Neuronal stem cell (in vitro differentiated cells): ENCODE data around the gene CNGA4.
"Not testable (repeated sequence)": the region's sequence is repeated elsewhere in the genome, so short reads cannot be mapped to it uniquely, and the experiment has no call there.

Experiments used
- DNase-seq: peaks from one replicate; pipeline ENCODE4 v3.0.0-alpha.2; 2013; ENCODE audit warnings: low spot score
- H2AFZ ChIP-seq: one replicate; pipeline ENCODE4 v1.6.1; 2013; ENCODE audit warnings: mild to moderate bottlenecking, low read length, inconsistent platforms
- H2AK5ac ChIP-seq: 2 replicates; pipeline ENCODE4 v1.6.1; 2013; ENCODE audit warnings: low read depth, mild to moderate bottlenecking, inconsistent platforms, low read length, moderate library complexity, mixed read lengths
- H2BK120ac ChIP-seq: 2 replicates; pipeline ENCODE4 v1.6.1; 2013; ENCODE audit warnings: low read depth, mild to moderate bottlenecking, inconsistent platforms, low read length, moderate library complexity, mixed read lengths
- H2BK12ac ChIP-seq: one replicate; pipeline ENCODE4 v1.6.1; 2013; ENCODE audit warnings: low read length, inconsistent platforms
- H2BK15ac ChIP-seq: 2 replicates; pipeline ENCODE4 v1.6.1; 2013; ENCODE audit warnings: mild to moderate bottlenecking, low read length, inconsistent platforms, mixed read lengths
- H2BK5ac ChIP-seq: one replicate; pipeline ENCODE4 v1.6.1; 2013; ENCODE audit warnings: inconsistent platforms, mild to moderate bottlenecking, low read length, moderate library complexity
- H3K14ac ChIP-seq: one replicate; pipeline ENCODE4 v1.6.1; 2013; ENCODE audit warnings: low read length, inconsistent platforms
- H3K18ac ChIP-seq: 2 replicates; pipeline ENCODE4 v1.6.1; 2013; ENCODE audit warnings: low read length, inconsistent platforms
- H3K23ac ChIP-seq: 2 replicates; pipeline ENCODE4 v1.6.1; 2013; ENCODE audit warnings: low read depth, mild to moderate bottlenecking, mixed read lengths, low read length, inconsistent platforms; ENCODE audit not compliant: poor library complexity
- H3K27ac ChIP-seq: replicated peaks from 3 replicates; pipeline ENCODE4 v1.5.1; 2013; ENCODE audit warnings: low read length, inconsistent platforms
- H3K27me3 ChIP-seq, 3 experiments: 2 replicates each; pipeline ENCODE4 v1.6.1; 2013; ENCODE audit warnings: low read length in 3 of 3, mild to moderate bottlenecking in 2 of 3, inconsistent platforms in 1 of 3, low read depth in 1 of 3, mixed read lengths in 1 of 3, moderate library complexity in 1 of 3; ENCODE audit not compliant: control insufficient read depth in 3 of 3, insufficient read depth in 3 of 3
- H3K36me3 ChIP-seq, 2 donors: replicated peaks in 1 of 2; 2 replicates each; pipeline ENCODE4 v1.6.1; 2013; ENCODE audit warnings: low read length in 2 of 2; ENCODE audit not compliant: control insufficient read depth in 2 of 2, insufficient read depth in 2 of 2
- H3K4ac ChIP-seq: 2 replicates; pipeline ENCODE4 v1.6.1; 2013; ENCODE audit warnings: inconsistent platforms, mild to moderate bottlenecking, low read length, moderate library complexity
- H3K4me1 ChIP-seq, 2 donors: 1 replicate in 1 of 2; 2 replicates in 1 of 2; pipeline ENCODE4 v1.6.1; 2013; ENCODE audit warnings: low read length in 2 of 2, low read depth in 1 of 2; ENCODE audit not compliant: control insufficient read depth in 2 of 2, insufficient read depth in 1 of 2
- H3K4me2 ChIP-seq: one replicate; pipeline ENCODE4 v1.6.1; 2013; ENCODE audit warnings: mild to moderate bottlenecking, low read length, inconsistent platforms; ENCODE audit not compliant: insufficient read depth, poor library complexity, severe bottlenecking
- H3K4me3 ChIP-seq, 2 donors: 2 replicates each; pipeline ENCODE4 v1.5.1; 2013; ENCODE audit warnings: low read length in 2 of 2, mild to moderate bottlenecking in 2 of 2, inconsistent platforms in 1 of 2, moderate library complexity in 1 of 2
- H3K79me1 ChIP-seq: one replicate; pipeline ENCODE4 v1.6.1; 2013; ENCODE audit warnings: low read depth, mild to moderate bottlenecking, inconsistent platforms, low read length, moderate library complexity
- H3K9ac ChIP-seq: one replicate; pipeline ENCODE4 v1.6.1; 2013; ENCODE audit warnings: mild to moderate bottlenecking, low read depth, low read length, inconsistent platforms; ENCODE audit not compliant: poor library complexity
- H3K9me3 ChIP-seq, 2 donors: replicated peaks in 1 of 2; 2 replicates each; pipeline versions ENCODE3 to v1.6.1; 2013; ENCODE audit warnings: low read length in 2 of 2, mild to moderate bottlenecking in 2 of 2, inconsistent platforms in 1 of 2, low read depth in 1 of 2, mixed read lengths in 1 of 2, moderate library complexity in 1 of 2; ENCODE audit not compliant: control insufficient read depth in 2 of 2, insufficient read depth in 1 of 2
- H4K8ac ChIP-seq: one replicate; pipeline ENCODE4 v1.6.1; 2013; ENCODE audit warnings: low read depth, mild to moderate bottlenecking, inconsistent platforms, low read length, moderate library complexity
- H4K91ac ChIP-seq: one replicate; pipeline ENCODE4 v1.6.1; 2013; ENCODE audit warnings: low read length, low read depth, mild to moderate bottlenecking, inconsistent platforms; ENCODE audit not compliant: poor library complexity
- WGBS, 2 donors: extraction: QIAGEN DNeasy Blood & Tissue Kit; methylation state at CpG; one replicate each; pipeline ENCODE4 v1.1.7; 2013; ENCODE audit warnings: missing lambda C conversion rate in 2 of 2, mixed read lengths in 1 of 2; ENCODE audit not compliant: insufficient read length in 2 of 2, insufficient replicate concordance in 1 of 2; ENCODE audit errors: extremely low coverage in 2 of 2; 5-methylcytosine and 5-hydroxymethylcytosine counted together

CNGA4 gene

DNA sequence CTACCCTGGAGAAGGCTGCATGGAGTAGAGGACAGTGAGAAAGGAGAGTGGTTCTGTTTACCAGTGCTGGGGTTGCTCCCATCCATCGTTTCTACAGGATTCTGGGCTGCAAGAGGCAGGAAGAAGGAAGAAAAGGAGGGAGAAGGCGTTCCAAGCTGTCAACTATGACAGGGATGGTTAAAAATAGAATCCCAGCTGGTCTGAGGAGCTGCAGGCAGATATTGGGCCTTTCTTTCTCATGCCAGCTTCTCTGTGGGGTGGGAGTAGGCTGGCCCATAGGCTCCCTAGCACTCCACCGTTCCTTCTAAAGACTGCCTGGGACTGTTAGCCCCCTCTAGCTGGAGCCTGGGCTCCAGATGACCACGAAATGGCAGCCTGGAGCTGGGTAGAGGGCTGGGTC lies 34.3 kb downstream of the CNGA4 start:
- H2BK120ac ChIP-seq, result no peak overlapping the region
- peak overlapping the region; percentile 10 for H3K9ac ChIP-seq
- no peak overlapping the region for H2AK5ac ChIP-seq
- no peak overlapping the region for H4K8ac ChIP-seq
- H3K79me1 ChIP-seq, result no peaks in the 10 kb centered on the region
- WGBS, 2 donors, result no CpG with 5 or more reads among the region's 4 CpGs
- no peak overlapping the region for H2AFZ ChIP-seq
- no peaks in the 10 kb centered on the region for H3K4me1 ChIP-seq
- DNase-seq, result no peak
- H4K91ac ChIP-seq, result no peak overlapping the region
- H3K4ac ChIP-seq, result no peak overlapping the region
- no peak overlapping the region for H3K23ac ChIP-seq
- no peak overlapping the region for H3K14ac ChIP-seq
- H3K27ac ChIP-seq, result no peak overlapping the region
- peaks cover 0 to 4% of the 10 kb centered on the region in 2 donors for H3K9me3 ChIP-seq
- H3K4me2 ChIP-seq, result no peak overlapping the region
- H2BK5ac ChIP-seq, result no peak overlapping the region
- peaks cover 0 to 7% of the 10 kb centered on the region in 2 donors for H3K36me3 ChIP-seq
- peaks cover 0 to 10% (median 0%) of the 10 kb centered on the region in 3 experiments for H3K27me3 ChIP-seq
- no peak overlapping the region for H3K18ac ChIP-seq
- no peak overlapping the region for H3K4me3 ChIP-seq
- H2BK15ac ChIP-seq, result no peak overlapping the region
- no peak overlapping the region for H2BK12ac ChIP-seq

DNA sequence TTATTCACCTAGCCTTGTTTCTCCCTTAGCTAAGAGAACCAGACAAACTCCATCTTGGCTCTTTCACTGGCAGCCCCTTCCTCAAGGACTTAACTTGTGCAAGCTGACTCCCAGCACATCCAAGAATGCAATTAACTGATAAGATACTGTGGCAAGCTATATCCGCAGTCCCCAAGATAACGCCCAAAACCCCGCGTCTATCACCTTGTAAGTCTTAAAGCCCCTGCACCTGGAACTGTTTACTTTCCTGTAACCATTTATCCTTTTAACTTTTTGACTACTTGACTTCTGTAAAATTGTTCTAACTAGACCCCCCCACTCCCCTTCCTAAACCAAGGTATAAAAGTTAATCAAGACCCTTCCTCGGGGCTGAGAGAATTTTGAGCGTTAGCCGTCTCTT lies 41.9 kb downstream of the CNGA4 start:
- H3K18ac ChIP-seq, H2BK120ac ChIP-seq, H2BK5ac ChIP-seq, H3K27ac ChIP-seq, DNase-seq, H3K36me3 ChIP-seq, H3K14ac ChIP-seq, H3K4me2 ChIP-seq, H3K79me1 ChIP-seq, H2AFZ ChIP-seq, H4K91ac ChIP-seq, H4K8ac ChIP-seq, H3K4me3 ChIP-seq, H3K9me3 ChIP-seq, H2BK12ac ChIP-seq, H3K9ac ChIP-seq, H3K4me1 ChIP-seq, H2BK15ac ChIP-seq, H3K4ac ChIP-seq, H2AK5ac ChIP-seq, H3K23ac ChIP-seq: not testable (repeated sequence)
- WGBS, 2 donors, result no CpG with 5 or more reads among the region's 7 CpGs
- peaks cover 0 to 19% (median 0%) of the 10 kb centered on the region in 3 experiments for H3K27me3 ChIP-seq

DNA sequence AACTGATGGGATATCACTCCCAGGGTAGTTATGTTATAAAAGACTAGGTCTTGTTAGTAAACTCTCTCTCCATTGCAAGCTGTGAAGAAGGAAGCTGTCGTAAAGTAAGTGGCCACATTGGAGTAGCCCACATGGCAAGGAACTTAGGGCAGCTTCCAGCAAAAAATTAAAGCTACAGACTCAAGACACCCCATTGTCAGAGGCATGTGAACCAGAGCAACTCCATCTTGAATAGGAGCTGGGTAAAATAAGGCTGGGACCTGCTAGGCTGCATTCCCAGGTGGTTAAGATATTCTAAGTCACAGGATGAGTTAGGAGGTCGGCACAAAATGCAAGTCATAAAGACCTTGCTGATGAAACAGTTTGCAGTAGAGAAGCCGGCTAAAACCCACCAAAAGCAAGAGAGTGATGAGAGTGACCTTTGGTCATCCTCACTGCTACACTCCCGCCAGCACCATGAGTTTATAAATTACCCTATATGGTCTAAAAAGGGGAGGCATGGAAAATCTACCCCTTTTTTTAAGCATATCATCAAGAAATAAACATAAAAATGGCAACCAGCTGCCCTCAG lies 44.6 kb downstream of the CNGA4 start:
- Histone ChIP-seq H3K27ac (no peak overlapping the region), H2AFZ (no peak overlapping the region)
- no CpG with 5 or more reads among the region's 4 CpGs for WGBS, 2 donors

DNA sequence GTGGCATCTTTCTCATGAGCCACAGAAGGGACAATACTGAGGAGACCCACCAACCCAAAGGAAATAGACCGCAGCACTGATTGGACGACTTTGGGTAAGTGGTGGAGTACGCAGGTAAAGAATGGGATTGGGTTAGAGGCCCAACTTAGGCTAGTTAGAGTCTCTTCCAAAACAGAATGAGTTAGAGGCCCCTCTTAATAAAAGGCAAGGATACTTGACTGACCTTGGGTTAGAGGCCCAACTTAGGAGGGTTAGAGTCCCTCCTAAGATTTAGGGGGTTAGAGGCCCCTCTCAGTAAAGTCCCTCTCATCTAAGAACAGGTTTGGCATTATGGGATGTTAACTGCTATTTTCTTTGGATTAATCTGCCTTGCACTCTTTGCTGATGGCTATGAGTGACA lies 45.4 kb downstream of the CNGA4 start:
- no peak overlapping the region for H3K23ac ChIP-seq
- no peak overlapping the region for H2BK15ac ChIP-seq
- no peaks in the 10 kb centered on the region for H3K79me1 ChIP-seq
- no CpG with 5 or more reads among the region's 3 CpGs for WGBS, 2 donors
- no peak overlapping the region for H3K4me2 ChIP-seq
- H2AFZ ChIP-seq, result no peak overlapping the region
- no peak overlapping the region for H3K27ac ChIP-seq
- H3K14ac ChIP-seq, result no peak overlapping the region
- no peaks in the 10 kb centered on the region for H3K36me3 ChIP-seq
- H4K8ac ChIP-seq, result no peak overlapping the region
- peaks cover 0 to 3% of the 10 kb centered on the region in 2 donors for H3K4me1 ChIP-seq
- peaks cover 0 to 19% (median 0%) of the 10 kb centered on the region in 3 experiments for H3K27me3 ChIP-seq
- no peak overlapping the region for H2BK12ac ChIP-seq
- no peak overlapping the region for H3K9ac ChIP-seq
- no peaks in the 10 kb centered on the region for H3K9me3 ChIP-seq
- H3K4ac ChIP-seq, result no peak overlapping the region
- no peak overlapping the region for H3K18ac ChIP-seq
- H2AK5ac ChIP-seq, result no peak overlapping the region
- H2BK120ac ChIP-seq, result no peak overlapping the region
- H2BK5ac ChIP-seq, result no peak overlapping the region
- no peak overlapping the region for H3K4me3 ChIP-seq
- no peak for DNase-seq
- H4K91ac ChIP-seq, result no peak overlapping the region

More for the DNA sequence above, 44.6 kb downstream of the CNGA4 start:
- peaks cover 0 to 23% (median 0%) of the 10 kb centered on the region in 3 experiments for H3K27me3 ChIP-seq
- no peaks in the 10 kb centered on the region for H3K79me1 ChIP-seq
- no peak overlapping the region for H2BK15ac ChIP-seq
- H2BK12ac ChIP-seq, result no peak overlapping the region
- H3K14ac ChIP-seq, result no peak overlapping the region
- H3K9me3 ChIP-seq, result no peaks in the 10 kb centered on the region
- H4K8ac ChIP-seq, result no peak overlapping the region
- no peak overlapping the region for H3K4me2 ChIP-seq
- H3K9ac ChIP-seq, result no peak overlapping the region
- no peak overlapping the region for H3K4me3 ChIP-seq
- no peak for DNase-seq
- no peak overlapping the region for H3K18ac ChIP-seq
- no peaks in the 10 kb centered on the region for H3K36me3 ChIP-seq
- no peak overlapping the region for H2AK5ac ChIP-seq
- H4K91ac ChIP-seq, result no peak overlapping the region
- no peak overlapping the region for H3K4ac ChIP-seq
- H3K4me1 ChIP-seq, result peaks cover 0 to 3% of the 10 kb centered on the region in 2 donors
- no peak overlapping the region for H2BK5ac ChIP-seq
- no peak overlapping the region for H2BK120ac ChIP-seq
- H3K23ac ChIP-seq, result no peak overlapping the region
